Measurements from ENCODE around the gene SORCS1.

DNA sequence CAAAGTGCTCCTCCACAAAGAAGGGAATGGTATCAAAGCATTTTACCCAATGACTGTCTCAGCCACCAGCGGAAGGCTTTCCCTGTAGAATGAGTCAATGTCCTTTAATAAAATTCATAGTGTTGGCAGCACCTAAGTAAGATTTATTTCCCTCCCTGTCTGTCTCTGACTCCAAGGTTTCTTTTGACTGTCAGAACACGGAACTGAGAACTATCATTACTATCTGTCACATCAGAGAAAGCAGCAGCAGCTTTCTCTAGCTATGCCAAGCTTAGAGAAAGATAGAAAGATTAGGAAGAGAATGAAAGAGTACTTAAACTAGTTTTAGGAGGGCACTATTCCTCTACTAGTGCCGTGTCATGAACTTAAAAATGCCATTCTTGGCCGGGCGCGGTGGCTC is 400.1 kb downstream of the SORCS1 start:
- no peak for TF ChIP-seq CTCF (IDR thresholded peaks at IDR 0.05; ENCODE audit: insufficient read depth, low read depth, low read length)
- no peak for TF ChIP-seq EZH2 (IDR thresholded peaks at IDR 0.05; ENCODE audit: insufficient read depth, low read length)
